ENCODE results near the gene ITGAV.

The ITGAV gene

GRCh38 chr2:186573531-186573930, 16.3 kb upstream of the ITGAV start:
- H4K8ac ChIP-seq (ENCODE audit: low read depth, low read length): no peak overlapping the region

GRCh38 chr2:186575302-186575701, 14.6 kb upstream of the ITGAV start:
- no peak overlapping the region for H4K8ac ChIP-seq (ENCODE audit: low read depth, low read length)
- no peaks in the 10 kb centered on the region for H3K79me1 ChIP-seq (ENCODE audit: low read depth, low read length)
- H3K27ac ChIP-seq (replicated peaks; ENCODE audit: low read length): no peak overlapping the region
- H3K4me3 ChIP-seq (ENCODE audit: low read length in 2 of 2): no peak overlapping the region
- no peak overlapping the region for H2AFZ ChIP-seq (ENCODE audit: low read length)
- DNase-seq (ENCODE audit: low spot score): no peak
- H3K9me3 ChIP-seq (replicated peaks in 1 of 2; ENCODE audit: control insufficient read depth in 2 of 2, insufficient read depth in 1 of 2, low read depth in 1 of 2, low read length in 2 of 2): no peaks in the 10 kb centered on the region
- H3K36me3 ChIP-seq (replicated peaks in 1 of 2; ENCODE audit: control insufficient read depth in 2 of 2, insufficient read depth in 2 of 2, low read length in 2 of 2): no peaks in the 10 kb centered on the region
- WGBS, 2 donors (ENCODE audit: extremely low coverage in 2 of 2, insufficient read length in 2 of 2, insufficient replicate concordance in 1 of 2): no CpG with 5 or more reads among the region's 1 CpG
- no peak overlapping the region for H3K4me2 ChIP-seq (ENCODE audit: insufficient read depth, low read length, poor library complexity, severe bottlenecking)
- H2BK5ac ChIP-seq (ENCODE audit: low read length): no peak overlapping the region
- no peak overlapping the region for H2BK120ac ChIP-seq (ENCODE audit: low read depth, low read length)
- no peak overlapping the region for H3K9ac ChIP-seq (ENCODE audit: low read depth, low read length, poor library complexity)
- no peaks in the 10 kb centered on the region for H3K27me3 ChIP-seq (ENCODE audit: control insufficient read depth in 3 of 3, insufficient read depth in 3 of 3, low read depth in 1 of 3, low read length in 3 of 3)
- H4K91ac ChIP-seq (ENCODE audit: low read depth, low read length, poor library complexity): no peak overlapping the region
- H2AK5ac ChIP-seq (ENCODE audit: low read depth, low read length): no peak overlapping the region
- H2BK12ac ChIP-seq (ENCODE audit: low read length): no peak overlapping the region
- H3K4ac ChIP-seq (ENCODE audit: low read length): no peak overlapping the region
- no peak overlapping the region for H3K14ac ChIP-seq (ENCODE audit: low read length)
- no peak overlapping the region for H3K23ac ChIP-seq (ENCODE audit: low read depth, low read length, poor library complexity)
- no peak overlapping the region for H3K18ac ChIP-seq (ENCODE audit: low read length)
- peaks cover 4 to 6% of the 10 kb centered on the region in 2 donors for H3K4me1 ChIP-seq (ENCODE audit: control insufficient read depth in 2 of 2, insufficient read depth in 1 of 2, low read depth in 1 of 2, low read length in 2 of 2)
- H2BK15ac ChIP-seq (ENCODE audit: low read length): no peak overlapping the region

More at GRCh38 chr2:186573531-186573930, 16.3 kb upstream of the ITGAV start:
- DNase-seq (ENCODE audit: low spot score): no peak
- H2AK5ac ChIP-seq (ENCODE audit: low read depth, low read length): no peak overlapping the region
- no peak overlapping the region for H2BK120ac ChIP-seq (ENCODE audit: low read depth, low read length)
- H2BK12ac ChIP-seq (ENCODE audit: low read length): no peak overlapping the region
- H3K14ac ChIP-seq (ENCODE audit: low read length): no peak overlapping the region
- H3K9ac ChIP-seq (ENCODE audit: low read depth, low read length, poor library complexity): no peak overlapping the region
- H2BK15ac ChIP-seq (ENCODE audit: low read length): no peak overlapping the region
- H3K18ac ChIP-seq (ENCODE audit: low read length): no peak overlapping the region
- no peaks in the 10 kb centered on the region for H3K27me3 ChIP-seq (ENCODE audit: control insufficient read depth in 3 of 3, insufficient read depth in 3 of 3, low read depth in 1 of 3, low read length in 3 of 3)
- H4K91ac ChIP-seq (ENCODE audit: low read depth, low read length, poor library complexity): no peak overlapping the region
- H3K27ac ChIP-seq (replicated peaks; ENCODE audit: low read length): no peak overlapping the region
- no peak overlapping the region for H3K4me3 ChIP-seq (ENCODE audit: low read length in 2 of 2)
- no CpG with 5 or more reads among the region's 3 CpGs for WGBS, 2 donors (ENCODE audit: extremely low coverage in 2 of 2, insufficient read length in 2 of 2, insufficient replicate concordance in 1 of 2)
- H2BK5ac ChIP-seq (ENCODE audit: low read length): no peak overlapping the region
- H3K4me2 ChIP-seq (ENCODE audit: insufficient read depth, low read length, poor library complexity, severe bottlenecking): no peak overlapping the region
- H3K4ac ChIP-seq (ENCODE audit: low read length): no peak overlapping the region
- no peaks in the 10 kb centered on the region for H3K79me1 ChIP-seq (ENCODE audit: low read depth, low read length)
- H2AFZ ChIP-seq (ENCODE audit: low read length): no peak overlapping the region
- no peak overlapping the region for H3K23ac ChIP-seq (ENCODE audit: low read depth, low read length, poor library complexity)
- no peaks in the 10 kb centered on the region for H3K9me3 ChIP-seq (replicated peaks in 1 of 2; ENCODE audit: control insufficient read depth in 2 of 2, insufficient read depth in 1 of 2, low read depth in 1 of 2, low read length in 2 of 2)
- H3K4me1 ChIP-seq (ENCODE audit: control insufficient read depth in 2 of 2, insufficient read depth in 1 of 2, low read depth in 1 of 2, low read length in 2 of 2): peaks cover 4 to 12% of the 10 kb centered on the region in 2 donors
- no peaks in the 10 kb centered on the region for H3K36me3 ChIP-seq (replicated peaks in 1 of 2; ENCODE audit: control insufficient read depth in 2 of 2, insufficient read depth in 2 of 2, low read length in 2 of 2)

- DNase-seq (ENCODE audit: low spot score): no peak
- Histone ChIP-seq H3K79me1 (ENCODE audit: low read depth, low read length) (no peaks in the 10 kb centered on the region), H4K91ac (ENCODE audit: low read depth, low read length, poor library complexity) (no peak overlapping the region), H2BK12ac (ENCODE audit: low read length) (no peak overlapping the region), H2BK5ac (ENCODE audit: low read length) (no peak overlapping the region), H3K27me3 (ENCODE audit: control insufficient read depth in 3 of 3, insufficient read depth in 3 of 3, low read depth in 1 of 3, low read length in 3 of 3) (no peaks in the 10 kb centered on the region), H3K4me1 (ENCODE audit: control insufficient read depth in 2 of 2, insufficient read depth in 1 of 2, low read depth in 1 of 2, low read length in 2 of 2) (peaks cover under 1 to 2% of the 10 kb centered on the region in 2 donors), H2AK5ac (ENCODE audit: low read depth, low read length) (no peak overlapping the region), H3K4me3 (ENCODE audit: low read length in 2 of 2) (no peak overlapping the region), H4K8ac (ENCODE audit: low read depth, low read length) (no peak overlapping the region), H3K9me3 (replicated peaks in 1 of 2; ENCODE audit: control insufficient read depth in 2 of 2, insufficient read depth in 1 of 2, low read depth in 1 of 2, low read length in 2 of 2) (no peaks in the 10 kb centered on the region), H3K4me2 (ENCODE audit: insufficient read depth, low read length, poor library complexity, severe bottlenecking) (no peak overlapping the region), H3K9ac (ENCODE audit: low read depth, low read length, poor library complexity) (no peak overlapping the region), H2AFZ (ENCODE audit: low read length) (no peak overlapping the region), H3K18ac (ENCODE audit: low read length) (no peak overlapping the region), H3K36me3 (replicated peaks in 1 of 2; ENCODE audit: control insufficient read depth in 2 of 2, insufficient read depth in 2 of 2, low read length in 2 of 2) (no peaks in the 10 kb centered on the region), H3K4ac (ENCODE audit: low read length) (no peak overlapping the region), H2BK120ac (ENCODE audit: low read depth, low read length) (no peak overlapping the region), H3K27ac (replicated peaks; ENCODE audit: low read length) (no peak overlapping the region), H3K14ac (ENCODE audit: low read length) (no peak overlapping the region), H3K23ac (ENCODE audit: low read depth, low read length, poor library complexity) (no peak overlapping the region), H2BK15ac (ENCODE audit: low read length) (no peak overlapping the region)
- no CpG with 5 or more reads among the region's 1 CpG for WGBS, 2 donors (ENCODE audit: extremely low coverage in 2 of 2, insufficient read length in 2 of 2, insufficient replicate concordance in 1 of 2)
Observed at GRCh38 chr2:186575856-186576255, 14.0 kb upstream of the ITGAV start.

- H2BK5ac ChIP-seq (ENCODE audit: low read length): no peak overlapping the region
- no peak overlapping the region for H2AFZ ChIP-seq (ENCODE audit: low read length)
- no peak overlapping the region for H3K18ac ChIP-seq (ENCODE audit: low read length)
- H3K27ac ChIP-seq (replicated peaks; ENCODE audit: low read length): no peak overlapping the region
- no peak overlapping the region for H3K23ac ChIP-seq (ENCODE audit: low read depth, low read length, poor library complexity)
- peaks cover 1 to 2% of the 10 kb centered on the region in 2 donors for H3K4me1 ChIP-seq (ENCODE audit: control insufficient read depth in 2 of 2, insufficient read depth in 1 of 2, low read depth in 1 of 2, low read length in 2 of 2)
- no peak overlapping the region for H3K14ac ChIP-seq (ENCODE audit: low read length)
- H3K9ac ChIP-seq (ENCODE audit: low read depth, low read length, poor library complexity): no peak overlapping the region
- no peak overlapping the region for H3K4me2 ChIP-seq (ENCODE audit: insufficient read depth, low read length, poor library complexity, severe bottlenecking)
- no peak overlapping the region for H2BK12ac ChIP-seq (ENCODE audit: low read length)
- H2BK15ac ChIP-seq (ENCODE audit: low read length): no peak overlapping the region
- H3K4ac ChIP-seq (ENCODE audit: low read length): no peak overlapping the region
- no peaks in the 10 kb centered on the region for H3K79me1 ChIP-seq (ENCODE audit: low read depth, low read length)
- WGBS, 2 donors (ENCODE audit: extremely low coverage in 2 of 2, insufficient read length in 2 of 2, insufficient replicate concordance in 1 of 2): no CpG with 5 or more reads among the region's 3 CpGs
- H3K27me3 ChIP-seq (ENCODE audit: control insufficient read depth in 3 of 3, insufficient read depth in 3 of 3, low read depth in 1 of 3, low read length in 3 of 3): no peaks in the 10 kb centered on the region
- no peak overlapping the region for H4K8ac ChIP-seq (ENCODE audit: low read depth, low read length)
- no peak overlapping the region for H3K4me3 ChIP-seq (ENCODE audit: low read length in 2 of 2)
- no peak overlapping the region for H4K91ac ChIP-seq (ENCODE audit: low read depth, low read length, poor library complexity)
- DNase-seq (ENCODE audit: low spot score): no peak
- H2AK5ac ChIP-seq (ENCODE audit: low read depth, low read length): no peak overlapping the region
- H2BK120ac ChIP-seq (ENCODE audit: low read depth, low read length): no peak overlapping the region
- H3K36me3 ChIP-seq (replicated peaks in 1 of 2; ENCODE audit: control insufficient read depth in 2 of 2, insufficient read depth in 2 of 2, low read length in 2 of 2): no peaks in the 10 kb centered on the region
- H3K9me3 ChIP-seq (replicated peaks in 1 of 2; ENCODE audit: control insufficient read depth in 2 of 2, insufficient read depth in 1 of 2, low read depth in 1 of 2, low read length in 2 of 2): no peaks in the 10 kb centered on the region
Observed at GRCh38 chr2:186576614-186577013, 13.2 kb upstream of the ITGAV start.
